IMR-90 (cell line): Measurements from ENCODE around the gene ATXN7L3. TPM values are rescaled to one million over a fixed set of nuclear protein-coding genes. Genes with fewer than 3 reads are reported as not detected.

ENCODE experiments used
- ATAC-seq: fragments of 200-7000 bp; cut with Tn5 transposase; 2 replicates; pipeline ENCODE4 v1.9.1; 2020; ENCODE audit warnings: low read depth, mild to moderate bottlenecking, moderate library complexity
- BruUV-seq: library from RNA; stranded (reverse); fragments of 400-500 nt; replicated peaks from 2 replicates; lab custom pipeline; 2021; lab: Mats Ljungman, UMichigan
- CTCF ChIA-PET: fragments of 300-600 bp; formaldehyde crosslinking; extraction: SDS; loops from one replicate; lab custom pipeline; 2021; ENCODE audit warnings: antibody characterized with exemption; lab: Yijun Ruan, JAX
- POLR2A ChIA-PET: fragments of 300-600 bp; sonication (Branson Sonifier 250); formaldehyde crosslinking; loops from one replicate; lab custom pipeline; 2022; ENCODE audit warnings: antibody characterized with exemption; ENCODE audit not compliant: unreplicated experiment; lab: Charles Lee
- DNase-seq: peaks from one replicate; pipeline ENCODE4 v3.0.0; 2013
- H2AFZ ChIP-seq: replicated peaks from 2 replicates; pipeline ENCODE3; 2013; ENCODE audit warnings: low read length, mild to moderate bottlenecking; ENCODE audit not compliant: poor library complexity
- H2AK5ac ChIP-seq: 2 replicates; pipeline ENCODE4 v1.6.1; 2013; ENCODE audit warnings: low read depth, low read length, inconsistent platforms
- H2AK9ac ChIP-seq: replicated peaks from 2 replicates; pipeline ENCODE3; 2013; ENCODE audit warnings: mild to moderate bottlenecking, low read depth, low read length, moderate library complexity; ENCODE audit not compliant: poor library complexity
- H2BK120ac ChIP-seq: 2 replicates; pipeline ENCODE4 v1.6.1; 2013; ENCODE audit warnings: low read depth, low read length, inconsistent platforms
- H2BK15ac ChIP-seq: 3 replicates; pipeline ENCODE4 v1.6.1; 2013; ENCODE audit warnings: low read depth, low read length, inconsistent platforms
- H2BK20ac ChIP-seq: 2 replicates; pipeline ENCODE4 v1.6.1; 2013; ENCODE audit warnings: low read depth, mild to moderate bottlenecking, inconsistent platforms, low read length, moderate library complexity
- H2BK5ac ChIP-seq: 2 replicates; pipeline ENCODE4 v1.6.1; 2013; ENCODE audit warnings: mild to moderate bottlenecking, low read depth, low read length, inconsistent platforms; ENCODE audit not compliant: poor library complexity, severe bottlenecking
- H3K14ac ChIP-seq: replicated peaks from 2 replicates; pipeline ENCODE4 v1.6.1; 2013; ENCODE audit warnings: low read depth, low read length, inconsistent platforms
- H3K18ac ChIP-seq: 2 replicates; pipeline ENCODE4 v1.6.1; 2013; ENCODE audit warnings: low read depth, low read length, control low read depth
- H3K23ac ChIP-seq: 2 replicates; pipeline ENCODE4 v1.6.1; 2013; ENCODE audit warnings: low read depth, low read length, inconsistent platforms
- H3K27ac ChIP-seq: 2 replicates; pipeline ENCODE4 v1.5.1; 2013; ENCODE audit warnings: mild to moderate bottlenecking, control low read depth, low read length; ENCODE audit not compliant: insufficient read depth
- H3K27me3 ChIP-seq: 2 replicates; pipeline ENCODE4 v1.6.1; 2013; ENCODE audit warnings: low read length; ENCODE audit not compliant: control insufficient read depth, insufficient read depth
- H3K36me3 ChIP-seq: 2 replicates; pipeline ENCODE4 v1.6.1; 2013; ENCODE audit warnings: low read length, mixed read lengths; ENCODE audit not compliant: control insufficient read depth, insufficient read depth
- H3K4ac ChIP-seq: 2 replicates; pipeline ENCODE4 v1.6.1; 2013; ENCODE audit warnings: low read depth, low read length, inconsistent platforms
- H3K4me1 ChIP-seq: 2 replicates; pipeline ENCODE4 v1.6.1; 2013; ENCODE audit warnings: low read length, mixed read lengths; ENCODE audit not compliant: control insufficient read depth, insufficient read depth
- H3K4me2 ChIP-seq: 2 replicates; pipeline ENCODE4 v1.6.1; 2013; ENCODE audit warnings: low read depth, mild to moderate bottlenecking, control low read depth, low read length, moderate library complexity
- H3K4me3 ChIP-seq: 2 replicates; pipeline ENCODE4 v1.5.1; 2013; ENCODE audit warnings: low read depth, mild to moderate bottlenecking, control low read depth, low read length, moderate library complexity; ENCODE audit not compliant: insufficient read depth
- H3K56ac ChIP-seq: 2 replicates; pipeline ENCODE4 v1.6.1; 2013; ENCODE audit warnings: low read length, inconsistent platforms; ENCODE audit not compliant: insufficient read depth; ENCODE audit errors: extremely low read depth
- H3K79me1 ChIP-seq, 2 experiments: 2 replicates each; pipeline ENCODE4 v1.6.1; 2013; ENCODE audit warnings: low read length in 2 of 2, inconsistent platforms in 1 of 2, low read depth in 1 of 2
- H3K9ac ChIP-seq: 2 replicates; pipeline ENCODE4 v1.6.1; 2013; ENCODE audit warnings: low read depth, low read length, control low read depth
- H3K9me1 ChIP-seq: 2 replicates; pipeline ENCODE4 v1.6.1; 2013; ENCODE audit warnings: low read length, inconsistent platforms; ENCODE audit not compliant: insufficient read depth
- H3K9me3 ChIP-seq: 2 replicates; pipeline ENCODE4 v1.6.1; 2013; ENCODE audit warnings: low read length; ENCODE audit not compliant: control insufficient read depth, insufficient read depth
- H4K20me1 ChIP-seq: 2 replicates; pipeline ENCODE4 v1.6.1; 2013; ENCODE audit warnings: low read length, inconsistent platforms; ENCODE audit not compliant: insufficient read depth
- H4K5ac ChIP-seq: 2 replicates; pipeline ENCODE4 v1.6.1; 2013; ENCODE audit warnings: mild to moderate bottlenecking, low read depth, low read length, control low read depth
- H4K8ac ChIP-seq, 2 experiments: 2 replicates each; pipeline ENCODE4 v1.6.1; 2013; ENCODE audit warnings: low read depth in 2 of 2, low read length in 2 of 2, control low read depth in 1 of 2, inconsistent platforms in 1 of 2
- H4K91ac ChIP-seq: 2 replicates; pipeline ENCODE4 v1.6.1; 2013; ENCODE audit warnings: low read depth, low read length, inconsistent platforms; ENCODE audit not compliant: insufficient read depth
- BHLHE40 ChIP-seq: fragments of 150-350 bp; IDR thresholded peaks from 2 replicates; pipeline ENCODE4 v1.6.1; 2016; ENCODE audit warnings: mild to moderate bottlenecking, low read depth, low read length
- CEBPB ChIP-seq: IDR thresholded peaks from 2 replicates; pipeline ENCODE4 v1.6.1; 2012; ENCODE audit warnings: low read depth, low read length, improper control_type of control experiment
- CHD1 ChIP-seq: IDR thresholded peaks from 2 replicates; pipeline ENCODE4 v1.6.1; 2012; ENCODE audit warnings: low read depth, low read length, improper control_type of control experiment
- FOS ChIP-seq: fragments of 150-350 bp; IDR thresholded peaks from 2 replicates; pipeline ENCODE4 v1.6.1; 2016; ENCODE audit warnings: low read depth, low read length
- MAFK ChIP-seq: IDR thresholded peaks from 2 replicates; pipeline ENCODE4 v1.6.1; 2012; ENCODE audit warnings: low read depth, low read length, improper control_type of control experiment
- MAZ ChIP-seq: IDR thresholded peaks from 2 replicates; pipeline ENCODE4 v1.6.1; 2012; ENCODE audit warnings: low read depth, mild to moderate bottlenecking, low read length, improper control_type of control experiment, moderate library complexity, borderline replicate concordance
- NFE2L2 ChIP-seq: fragments of 150-350 bp; IDR thresholded peaks from 2 replicates; pipeline ENCODE4 v1.6.1; 2016; ENCODE audit warnings: low read depth, mild to moderate bottlenecking, low read length
- POLR2A ChIP-seq: IDR thresholded peaks from 2 replicates; pipeline ENCODE4 v1.6.1; 2012; ENCODE audit warnings: mild to moderate bottlenecking, low read depth, low read length
- RAD21 ChIP-seq: IDR thresholded peaks from 2 replicates; pipeline ENCODE4 v1.6.1; 2012; ENCODE audit warnings: low read length, improper control_type of control experiment
- RCOR1 ChIP-seq: IDR thresholded peaks from 2 replicates; pipeline ENCODE4 v1.6.1; 2012; ENCODE audit warnings: mild to moderate bottlenecking, low read length, improper control_type of control experiment; ENCODE audit not compliant: insufficient replicate concordance
- RFX5 ChIP-seq: IDR thresholded peaks from 2 replicates; pipeline ENCODE4 v1.8.0; 2012; ENCODE audit warnings: low read depth, mild to moderate bottlenecking, low read length, moderate library complexity
- WGBS, 2 experiments: methylation state at CpG; one replicate each; pipeline versions ENCODE4 v1.1.5 to v1.1.7; 2013; ENCODE audit warnings: missing lambda C conversion rate in 2 of 2; ENCODE audit not compliant: insufficient read length in 1 of 2; ENCODE audit errors: extremely low coverage in 2 of 2; 5-methylcytosine and 5-hydroxymethylcytosine counted together
- dilution Hi-C: fragments of 300-500 bp; cut with HindIII; formaldehyde crosslinking; loops from one replicate; pipeline ENCODE4 v1.14.3; 2018; ENCODE audit warnings: low sequenced_read_pairs; ENCODE audit not compliant: unreplicated experiment
- in situ Hi-C: fragments of 300-500 bp; cut with MboI; formaldehyde crosslinking; loops from 3 replicates; pipeline ENCODE4 v1.14.3; 2019; ENCODE audit warnings: low sequenced_read_pairs, inconsistent platforms, mixed read lengths
- intact Hi-C: fragments of 100-400 bp; cut with micrococcal nuclease; formaldehyde crosslinking; loops from 2 replicates; pipeline ENCODE4 v1.10.0; 2022
- polyA plus RNA-seq, 3 experiments: library from polyadenylated mRNA; depleted of rRNA; stranded (reverse); fragments of >200 nt; gene quantifications; 2 replicates each; pipeline ENCODE4 v1.2.3, GENCODE V29; 2012; ENCODE audit warnings: low replicate concordance in 1 of 3
- total RNA-seq: library from RNA; depleted of rRNA; stranded (reverse); fragments of >200 nt; gene quantifications from 2 replicates; pipeline ENCODE4 v1.2.3, GENCODE V29; 2012
- TF ChIP-seq, protein P1 (sequence below): fragments of 150-350 bp; IDR thresholded peaks from 2 replicates; pipeline ENCODE4 v1.6.1; 2017; ENCODE audit warnings: mild to moderate bottlenecking, antibody characterized with exemption, low read length, low read depth
- TF ChIP-seq, protein P2 (sequence below): fragments of 150-350 bp; IDR thresholded peaks from 2 replicates; pipeline ENCODE4 v1.6.1; 2016; ENCODE audit warnings: low read depth, mild to moderate bottlenecking, low read length, moderate library complexity, borderline replicate concordance

The ATXN7L3 gene
- total and polyA plus RNA-seq, 2 of the 4 experiments (the other 2 are of a cell fraction): 17.2 to 40.9 TPM

DNA sequence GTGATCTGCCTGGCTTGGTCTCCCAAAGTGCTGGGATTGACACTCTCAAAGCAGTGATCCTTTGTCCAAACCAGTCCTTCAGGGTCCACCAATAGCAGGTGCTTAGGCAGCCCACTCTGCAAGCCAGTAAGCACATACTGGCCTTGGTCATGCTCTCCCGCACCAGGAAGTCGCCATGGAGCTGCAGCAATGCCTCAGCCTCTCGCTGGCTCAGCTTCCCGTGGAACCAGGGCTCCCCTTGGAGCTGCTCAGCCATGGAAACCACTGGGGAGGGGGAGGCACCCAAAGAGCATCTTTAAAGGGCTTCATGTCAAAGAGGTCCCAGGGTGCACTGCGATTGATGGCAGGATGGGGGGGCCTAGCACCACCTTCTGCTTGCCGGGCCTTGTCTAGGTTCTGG is 29.4 kb upstream of the ATXN7L3 start:
- Histone ChIP-seq H3K4me1 (no peaks in the 10 kb centered on the region), H3K9me3 (no peaks in the 10 kb centered on the region), H3K27ac (no peak overlapping the region), H3K9ac (no peak overlapping the region), H3K36me3 (no peaks in the 10 kb centered on the region), H4K8ac (no peak overlapping the region), H4K91ac (no peak overlapping the region), H3K14ac (no peak overlapping the region), H2AK9ac (peak overlapping the region; percentile 42), H2BK5ac (no peak overlapping the region), H3K4ac (no peak overlapping the region), H2AK5ac (no peak overlapping the region), H2AFZ (no peak overlapping the region), H4K20me1 (no peaks in the 10 kb centered on the region), H3K27me3 (peaks cover 18% of the 10 kb centered on the region; the same call in 1 of the 2 replicates), H3K56ac (no peak overlapping the region), H3K23ac (no peak overlapping the region), H2BK20ac (no peak overlapping the region), H3K4me2 (no peak overlapping the region), H2BK120ac (no peak overlapping the region), H3K9me1 (no peaks in the 10 kb centered on the region), H3K79me1 (no peaks in the 10 kb centered on the region), H3K4me3 (no peak overlapping the region), H4K5ac (no peak overlapping the region), H2BK15ac (no peak overlapping the region), H3K18ac (no peak overlapping the region)
- BruUV-seq: no TSS peak
- ATAC-seq (no peak), DNase-seq (no peak)
- TF ChIP-seq POLR2A (no peak), BHLHE40 (no peak), FOS (no peak), NFE2L2 (no peak), RFX5 (no peak), CHD1 (no peak), RAD21 (no peak), MAZ (no peak), MAFK (no peak), RCOR1 (no peak), CEBPB (no peak)
- TF ChIP-seq, protein P1, sequence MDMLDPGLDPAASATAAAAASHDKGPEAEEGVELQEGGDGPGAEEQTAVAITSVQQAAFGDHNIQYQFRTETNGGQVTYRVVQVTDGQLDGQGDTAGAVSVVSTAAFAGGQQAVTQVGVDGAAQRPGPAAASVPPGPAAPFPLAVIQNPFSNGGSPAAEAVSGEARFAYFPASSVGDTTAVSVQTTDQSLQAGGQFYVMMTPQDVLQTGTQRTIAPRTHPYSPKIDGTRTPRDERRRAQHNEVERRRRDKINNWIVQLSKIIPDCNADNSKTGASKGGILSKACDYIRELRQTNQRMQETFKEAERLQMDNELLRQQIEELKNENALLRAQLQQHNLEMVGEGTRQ: no peak
- TF ChIP-seq, protein P2, sequence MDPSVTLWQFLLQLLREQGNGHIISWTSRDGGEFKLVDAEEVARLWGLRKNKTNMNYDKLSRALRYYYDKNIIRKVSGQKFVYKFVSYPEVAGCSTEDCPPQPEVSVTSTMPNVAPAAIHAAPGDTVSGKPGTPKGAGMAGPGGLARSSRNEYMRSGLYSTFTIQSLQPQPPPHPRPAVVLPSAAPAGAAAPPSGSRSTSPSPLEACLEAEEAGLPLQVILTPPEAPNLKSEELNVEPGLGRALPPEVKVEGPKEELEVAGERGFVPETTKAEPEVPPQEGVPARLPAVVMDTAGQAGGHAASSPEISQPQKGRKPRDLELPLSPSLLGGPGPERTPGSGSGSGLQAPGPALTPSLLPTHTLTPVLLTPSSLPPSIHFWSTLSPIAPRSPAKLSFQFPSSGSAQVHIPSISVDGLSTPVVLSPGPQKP: no peak
- POLR2A ChIA-PET: interaction anchor here (1.0 kb wide), 1 partner anchor 8 kb away, joined by 8 read pairs; no protein-coding TSS in a partner anchor
- dilution Hi-C loops: no loop called here
- intact Hi-C loops: no loop called here
- in situ Hi-C loops: no loop called here
- 76% methylated on average over 5 of the region's 6 CpGs; no CpG with 5 or more reads in 1 of the 2 experiments for WGBS, 2 experiments
- CTCF ChIA-PET: no interaction called here
